Neutrophil (primary cell): ENCODE measurements around the gene BMPER.

Experiments used
- H3K27ac ChIP-seq: fragments of 200-600 bp; sonication (generic); 2 replicates; pipeline ENCODE4 v1.5.1; 2016; ENCODE audit warnings: mild to moderate bottlenecking, moderate library complexity
- H3K27me3 ChIP-seq: fragments of 200-600 bp; sonication (generic); 2 replicates; pipeline ENCODE4 v1.6.0; 2016; ENCODE audit warnings: mild to moderate bottlenecking
- H3K36me3 ChIP-seq: fragments of 200-600 bp; sonication (generic); 2 replicates; pipeline ENCODE4 v1.5.1; 2017
- H3K4me1 ChIP-seq, 2 experiments: fragments of 200-600 bp in 1 of 2; sonication (generic) in 1 of 2; 1 replicate in 1 of 2; 2 replicates in 1 of 2; pipeline versions ENCODE4 v1.5.1 to v1.6.1; 2013 to 2016; ENCODE audit warnings: low read depth in 1 of 2, low read length in 1 of 2, mild to moderate bottlenecking in 1 of 2, moderate library complexity in 1 of 2; ENCODE audit not compliant: control insufficient read depth in 1 of 2, insufficient read depth in 1 of 2
- H3K4me3 ChIP-seq, 2 experiments: fragments of 200-600 bp in 1 of 2; sonication (generic) in 1 of 2; 1 replicate in 1 of 2; 2 replicates in 1 of 2; pipeline ENCODE4 v1.5.1; 2013 to 2016; ENCODE audit warnings: low read depth in 1 of 2, low read length in 1 of 2, mild to moderate bottlenecking in 1 of 2, moderate library complexity in 1 of 2
- H3K9me3 ChIP-seq: fragments of 200-600 bp; sonication (generic); 2 replicates; pipeline ENCODE4 v1.5.1; 2016
- CTCF ChIP-seq: fragments of 200-600 bp; sonication (generic); IDR thresholded peaks from 2 replicates; pipeline ENCODE4 v1.5.1; 2016; ENCODE audit warnings: antibody characterized with exemption

Gene BMPER

GRCh38 chr7:34059136-34059828 is 153.9 kb downstream of the BMPER start:
- Histone ChIP-seq H3K27me3 (no peaks in the 10 kb centered on the region), H3K27ac (no peak overlapping the region), H3K4me3 (no peak overlapping the region), H3K4me1 (no peaks in the 10 kb centered on the region), H3K36me3 (no peaks in the 10 kb centered on the region), H3K9me3 (no peaks in the 10 kb centered on the region)
- TF ChIP-seq CTCF: no peak

GRCh38 chr7:34060196-34060947 is 155.0 kb downstream of the BMPER start:
- Histone ChIP-seq H3K4me1 (no peaks in the 10 kb centered on the region), H3K4me3 (no peak overlapping the region), H3K27me3 (no peaks in the 10 kb centered on the region), H3K9me3 (no peaks in the 10 kb centered on the region), H3K36me3 (no peaks in the 10 kb centered on the region), H3K27ac (no peak overlapping the region)
- TF ChIP-seq CTCF: no peak

GRCh38 chr7:34061149-34061548 is 155.8 kb downstream of the BMPER start:
- Histone ChIP-seq H3K27ac (no peak overlapping the region), H3K4me1 (no peaks in the 10 kb centered on the region), H3K4me3 (no peak overlapping the region), H3K9me3 (no peaks in the 10 kb centered on the region), H3K36me3 (no peaks in the 10 kb centered on the region), H3K27me3 (no peaks in the 10 kb centered on the region)
- TF ChIP-seq CTCF: no peak

- Histone ChIP-seq H3K27me3 (no peaks in the 10 kb centered on the region), H3K4me3 (no peak overlapping the region), H3K27ac (no peak overlapping the region), H3K4me1 (no peaks in the 10 kb centered on the region), H3K9me3 (no peaks in the 10 kb centered on the region), H3K36me3 (no peaks in the 10 kb centered on the region)
- TF ChIP-seq CTCF: no peak
Observed at GRCh38 chr7:34062341-34062740, 157.0 kb downstream of the BMPER start.

GRCh38 chr7:34062826-34063225 is 157.5 kb downstream of the BMPER start:
- H3K4me3 ChIP-seq: no peak overlapping the region
- H3K27me3 ChIP-seq: no peaks in the 10 kb centered on the region
- H3K27ac ChIP-seq: no peak overlapping the region
- H3K9me3 ChIP-seq: no peaks in the 10 kb centered on the region
- H3K36me3 ChIP-seq: no peaks in the 10 kb centered on the region
- no peak for TF ChIP-seq CTCF
- H3K4me1 ChIP-seq: no peaks in the 10 kb centered on the region
